Measurements from ENCODE around the gene HES2.

Gene HES2, protein sequence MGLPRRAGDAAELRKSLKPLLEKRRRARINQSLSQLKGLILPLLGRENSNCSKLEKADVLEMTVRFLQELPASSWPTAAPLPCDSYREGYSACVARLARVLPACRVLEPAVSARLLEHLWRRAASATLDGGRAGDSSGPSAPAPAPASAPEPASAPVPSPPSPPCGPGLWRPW

DNA sequence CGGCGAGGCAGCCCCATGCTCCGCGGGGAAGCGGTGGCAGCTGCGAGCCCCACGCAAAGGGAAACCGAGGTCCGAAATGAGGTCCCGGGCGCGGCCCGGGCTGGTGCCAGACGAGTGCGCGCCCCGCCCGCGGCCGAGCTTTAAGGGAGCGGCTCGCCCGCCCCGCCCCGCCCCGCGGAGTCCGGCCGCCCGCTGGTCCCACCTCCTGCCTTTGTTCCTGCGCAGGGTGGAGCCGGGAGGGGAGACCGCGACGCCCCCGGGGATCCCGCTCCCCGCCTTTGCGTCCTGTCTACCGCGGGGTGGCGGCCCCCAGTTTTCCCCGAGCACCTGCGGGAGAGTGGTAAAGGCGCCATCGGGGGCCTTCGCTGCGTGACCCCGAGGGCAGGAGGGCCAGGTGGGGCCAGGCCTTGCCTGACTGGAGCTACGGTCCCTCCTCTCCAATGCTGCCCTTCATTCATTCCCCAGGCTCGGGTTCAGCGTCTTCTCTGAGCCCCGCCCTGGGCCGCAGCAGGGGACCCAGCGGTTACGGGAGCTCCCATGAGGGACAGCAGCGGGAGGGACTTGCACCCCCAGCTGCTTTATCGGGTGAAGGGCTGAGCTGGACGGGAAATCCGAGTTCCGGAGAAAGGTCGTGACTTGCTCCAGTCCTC, at the start of gene HES2:
TSS of gene HES2 (minus strand) at position 116 of the 650 bp plus-strand sequence. CDS start at position 17, 99 bp downstream.
- Histone ChIP-seq H3K9me3 (ENCODE audit: insufficient read depth, low read length) (no peaks in the 10 kb centered on the region), H3K4me3 (ENCODE audit: insufficient read length, low read depth) (no peak within 1 kb of the TSS), H3K27me3 (ENCODE audit: insufficient read depth, insufficient read length) (peaks cover 89% of the 10 kb centered on the region), H3K9ac (ENCODE audit: insufficient read length, low read depth) (no peak within 1 kb of the TSS), H3K36me3 (ENCODE audit: insufficient read depth, insufficient read length, low read length) (no peaks in the 10 kb centered on the region), H3K4me1 (ENCODE audit: insufficient read depth, insufficient read length) (no peaks in the 10 kb centered on the region)
- no peak for TF ChIP-seq SUZ12 (IDR thresholded peaks at IDR 0.05; ENCODE audit: extremely low read depth, insufficient read depth, insufficient read length)
- TF ChIP-seq YY1 (IDR thresholded peaks at IDR 0.05; ENCODE audit: insufficient read depth, insufficient read length) = no peak
- no peak for TF ChIP-seq ZNF274 (IDR thresholded peaks at IDR 0.05; ENCODE audit: low read depth, low read length)
- no peak for DNase-seq (ENCODE audit: low read depth, low spot score)

DNA sequence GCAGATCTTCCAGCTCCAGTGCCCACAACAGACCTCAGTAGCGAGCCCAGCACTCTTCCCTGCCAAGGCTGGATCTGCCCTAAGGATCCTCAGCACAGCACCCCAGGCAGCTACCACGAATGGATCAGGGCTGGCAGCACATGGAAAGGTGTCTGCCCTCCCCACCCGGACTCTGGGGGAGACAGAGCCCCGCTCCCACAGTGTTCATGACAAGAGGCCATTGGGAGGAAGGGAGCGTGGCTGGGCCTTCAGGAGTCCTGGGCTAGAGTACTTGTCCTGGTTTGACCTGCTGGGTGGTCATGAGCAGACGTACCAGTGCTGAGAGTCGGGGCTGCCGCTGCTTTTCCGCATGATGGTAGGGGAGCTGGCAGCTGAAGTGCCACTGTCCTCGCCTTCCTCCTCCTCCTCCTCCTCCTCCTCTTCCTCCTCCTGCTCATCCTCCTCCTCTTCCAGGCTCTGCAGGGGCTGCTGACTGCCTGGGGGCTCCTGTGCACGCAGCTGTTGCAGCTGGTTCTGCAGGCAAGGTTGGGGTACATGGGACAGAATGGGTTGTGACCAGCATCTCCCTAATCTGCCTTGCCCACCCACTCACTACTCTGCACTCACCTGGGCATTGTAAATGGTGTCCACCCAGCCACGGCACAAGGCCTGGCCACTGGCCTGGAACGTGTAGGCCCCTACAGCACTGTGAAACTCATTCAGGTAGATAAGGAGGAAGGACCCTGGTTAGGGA, 49.2 kb upstream of the HES2 start:
- no peaks in the 10 kb centered on the region for H3K27me3 ChIP-seq (ENCODE audit: insufficient read depth, insufficient read length)
- no peaks in the 10 kb centered on the region for H3K9me3 ChIP-seq (ENCODE audit: insufficient read depth, low read length)
- DNase-seq (ENCODE audit: low read depth, low spot score) = no peak
- H3K4me1 ChIP-seq (ENCODE audit: insufficient read depth, insufficient read length) = peaks cover 4% of the 10 kb centered on the region
- no peak for TF ChIP-seq SUZ12 (IDR thresholded peaks at IDR 0.05; ENCODE audit: extremely low read depth, insufficient read depth, insufficient read length)
- TF ChIP-seq YY1 (IDR thresholded peaks at IDR 0.05; ENCODE audit: insufficient read depth, insufficient read length) = no peak
- no peak for TF ChIP-seq ZNF274 (IDR thresholded peaks at IDR 0.05; ENCODE audit: low read depth, low read length)
- H3K36me3 ChIP-seq (ENCODE audit: insufficient read depth, insufficient read length, low read length) = peaks cover 79% of the 10 kb centered on the region
- H3K4me3 ChIP-seq (ENCODE audit: insufficient read length, low read depth) = no peak overlapping the region
- no peak overlapping the region for H3K9ac ChIP-seq (ENCODE audit: insufficient read length, low read depth)

DNA sequence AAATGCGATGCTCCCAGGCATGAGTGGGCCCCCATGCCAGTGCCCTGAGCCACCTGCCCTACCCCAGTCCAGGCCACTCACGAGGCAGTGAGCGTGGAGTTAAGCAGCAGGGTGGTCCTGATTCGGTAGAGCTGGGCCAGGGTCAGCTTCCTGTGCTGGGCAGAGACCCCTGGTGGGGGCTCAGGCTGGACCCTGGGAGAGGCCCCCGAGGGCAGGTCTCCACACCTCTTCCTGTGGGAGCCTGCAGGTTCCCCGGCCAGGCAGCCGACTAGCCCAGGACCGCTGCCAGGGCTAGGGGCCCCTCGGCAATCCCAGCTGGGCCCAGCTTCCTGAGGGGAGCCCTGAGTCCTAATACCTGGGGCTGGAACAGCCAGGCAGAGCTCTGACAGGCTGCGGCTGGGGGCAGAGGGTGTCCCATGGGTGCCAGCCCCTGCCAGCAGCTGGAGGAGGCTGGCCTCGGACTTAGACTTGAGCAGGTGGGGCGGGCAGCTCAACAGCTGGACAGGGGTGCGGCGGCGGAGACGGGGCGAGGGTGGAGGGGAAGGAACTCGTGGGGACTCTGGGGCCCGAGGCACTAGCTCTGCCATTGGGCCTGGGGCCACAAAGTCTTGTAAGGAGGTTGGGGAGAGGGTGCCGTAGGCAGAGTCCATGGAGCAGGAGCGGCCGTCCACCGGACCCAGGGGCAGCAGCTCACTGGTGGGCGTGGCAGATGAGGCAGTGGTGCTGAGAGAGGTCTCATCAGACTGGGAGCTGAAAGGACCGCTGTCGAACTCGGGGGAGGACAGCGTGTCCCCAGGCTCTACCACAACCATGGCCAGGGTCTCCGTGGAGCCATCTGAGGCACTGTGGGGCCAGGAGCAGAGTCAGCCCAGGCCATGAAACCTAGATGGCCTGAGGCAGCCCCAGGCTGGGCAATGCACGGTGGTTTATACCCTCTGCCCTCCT, 48.3 kb upstream of the HES2 start:
- Histone ChIP-seq H3K4me3 (ENCODE audit: insufficient read length, low read depth) (no peak overlapping the region), H3K4me1 (ENCODE audit: insufficient read depth, insufficient read length) (peaks cover 4% of the 10 kb centered on the region), H3K27me3 (ENCODE audit: insufficient read depth, insufficient read length) (no peaks in the 10 kb centered on the region), H3K9me3 (ENCODE audit: insufficient read depth, low read length) (no peaks in the 10 kb centered on the region), H3K9ac (ENCODE audit: insufficient read length, low read depth) (no peak overlapping the region), H3K36me3 (ENCODE audit: insufficient read depth, insufficient read length, low read length) (peaks cover 75% of the 10 kb centered on the region)
- no peak for DNase-seq (ENCODE audit: low read depth, low spot score)
- TF ChIP-seq YY1 (IDR thresholded peaks at IDR 0.05; ENCODE audit: insufficient read depth, insufficient read length) (no peak), ZNF274 (IDR thresholded peaks at IDR 0.05; ENCODE audit: low read depth, low read length) (no peak), SUZ12 (IDR thresholded peaks at IDR 0.05; ENCODE audit: extremely low read depth, insufficient read depth, insufficient read length) (no peak)

DNA sequence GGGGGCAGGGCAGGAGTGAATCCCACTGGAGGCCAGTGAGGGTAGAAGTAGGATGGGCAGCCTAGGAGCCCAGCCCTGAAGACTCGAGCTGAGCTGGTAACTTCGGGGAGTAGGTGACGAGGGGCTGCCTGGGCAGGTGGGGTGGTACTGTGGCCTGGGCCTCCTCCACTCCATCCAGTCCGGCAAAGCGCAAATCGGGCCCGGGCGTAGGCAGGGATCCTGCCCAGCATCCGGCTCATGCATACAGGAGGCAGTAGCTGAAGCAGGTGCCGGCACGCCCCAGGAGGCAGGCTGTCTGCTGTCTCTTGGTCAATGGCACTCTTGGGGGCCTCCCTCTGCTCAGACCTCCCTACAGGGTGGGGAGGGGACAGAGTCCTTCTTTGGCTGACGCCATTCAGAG, 47.5 kb upstream of the HES2 start:
- H3K27me3 ChIP-seq (ENCODE audit: insufficient read depth, insufficient read length) = no peaks in the 10 kb centered on the region
- peaks cover 75% of the 10 kb centered on the region for H3K36me3 ChIP-seq (ENCODE audit: insufficient read depth, insufficient read length, low read length)
- no peaks in the 10 kb centered on the region for H3K9me3 ChIP-seq (ENCODE audit: insufficient read depth, low read length)
- no peak for DNase-seq (ENCODE audit: low read depth, low spot score)
- H3K4me1 ChIP-seq (ENCODE audit: insufficient read depth, insufficient read length) = peaks cover 4% of the 10 kb centered on the region
- H3K9ac ChIP-seq (ENCODE audit: insufficient read length, low read depth) = peak overlapping the region; percentile 1
- H3K4me3 ChIP-seq (ENCODE audit: insufficient read length, low read depth) = no peak overlapping the region
- TF ChIP-seq ZNF274 (IDR thresholded peaks at IDR 0.05; ENCODE audit: low read depth, low read length) (no peak), SUZ12 (IDR thresholded peaks at IDR 0.05; ENCODE audit: extremely low read depth, insufficient read depth, insufficient read length) (no peak), YY1 (IDR thresholded peaks at IDR 0.05; ENCODE audit: insufficient read depth, insufficient read length) (no peak)

DNA sequence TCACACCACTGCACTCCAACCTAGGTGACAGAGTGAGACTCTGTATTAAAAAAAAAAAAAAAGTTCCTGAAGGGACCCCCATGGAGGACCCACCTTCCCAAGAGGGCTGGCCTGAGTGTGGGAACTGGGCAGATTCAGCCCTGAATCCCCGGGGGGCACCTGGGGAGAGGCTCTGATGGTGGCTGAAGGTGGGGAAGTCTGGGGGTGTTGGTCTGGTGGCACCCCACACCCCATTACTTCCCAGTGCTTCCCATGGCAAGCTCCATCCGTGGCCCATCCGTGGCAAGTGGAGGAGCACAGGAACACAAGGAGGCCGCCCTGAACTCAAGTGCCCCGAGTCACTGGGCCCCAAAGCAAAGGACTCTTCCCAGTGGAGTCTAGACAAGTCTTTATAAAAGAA, 47.0 kb upstream of the HES2 start:
- Histone ChIP-seq H3K4me3 (ENCODE audit: insufficient read length, low read depth) (no peak overlapping the region), H3K36me3 (ENCODE audit: insufficient read depth, insufficient read length, low read length) (peaks cover 75% of the 10 kb centered on the region), H3K4me1 (ENCODE audit: insufficient read depth, insufficient read length) (peaks cover 1% of the 10 kb centered on the region), H3K27me3 (ENCODE audit: insufficient read depth, insufficient read length) (no peaks in the 10 kb centered on the region), H3K9me3 (ENCODE audit: insufficient read depth, low read length) (no peaks in the 10 kb centered on the region), H3K9ac (ENCODE audit: insufficient read length, low read depth) (no peak overlapping the region)
- TF ChIP-seq SUZ12 (IDR thresholded peaks at IDR 0.05; ENCODE audit: extremely low read depth, insufficient read depth, insufficient read length) (no peak), ZNF274 (IDR thresholded peaks at IDR 0.05; ENCODE audit: low read depth, low read length) (no peak), YY1 (IDR thresholded peaks at IDR 0.05; ENCODE audit: insufficient read depth, insufficient read length) (no peak)
- DNase-seq (ENCODE audit: low read depth, low spot score) = no peak

DNA sequence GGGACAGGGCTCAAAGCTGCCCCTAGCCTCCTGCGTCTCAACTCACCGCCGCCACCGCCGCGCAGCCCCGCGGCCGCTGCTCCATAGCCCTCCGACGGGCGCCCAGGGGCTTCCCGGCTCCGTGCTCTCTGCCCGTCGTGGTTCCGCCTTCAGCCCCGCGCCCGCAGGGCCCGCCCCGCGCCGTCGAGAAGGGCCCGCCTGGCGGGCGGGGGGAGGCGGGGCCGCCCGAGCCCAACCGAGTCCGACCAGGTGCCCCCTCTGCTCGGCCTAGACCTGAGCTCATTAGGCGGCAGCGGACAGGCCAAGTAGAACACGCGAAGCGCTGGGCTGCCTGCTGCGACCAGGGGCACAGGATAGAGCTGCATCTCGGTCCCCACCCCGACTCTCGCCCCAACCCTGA, 46.3 kb upstream of the HES2 start, which contains the start of gene TNFRSF25:
TSS of gene TNFRSF25 (minus strand) at position 151 of the 400 bp plus-strand sequence. CDS start at position 85, 66 bp downstream.
- no peak for DNase-seq (ENCODE audit: low read depth, low spot score)
- H3K4me1 ChIP-seq (ENCODE audit: insufficient read depth, insufficient read length) = no peaks in the 10 kb centered on the region
- H3K4me3 ChIP-seq (ENCODE audit: insufficient read length, low read depth) = no peak within 1 kb of the TSS
- H3K27me3 ChIP-seq (ENCODE audit: insufficient read depth, insufficient read length) = no peaks in the 10 kb centered on the region
- H3K9ac ChIP-seq (ENCODE audit: insufficient read length, low read depth) = no peak within 1 kb of the TSS
- no peaks in the 10 kb centered on the region for H3K9me3 ChIP-seq (ENCODE audit: insufficient read depth, low read length)
- TF ChIP-seq YY1 (IDR thresholded peaks at IDR 0.05; ENCODE audit: insufficient read depth, insufficient read length) (no peak), SUZ12 (IDR thresholded peaks at IDR 0.05; ENCODE audit: extremely low read depth, insufficient read depth, insufficient read length) (no peak), ZNF274 (IDR thresholded peaks at IDR 0.05; ENCODE audit: low read depth, low read length) (no peak)
- H3K36me3 ChIP-seq (ENCODE audit: insufficient read depth, insufficient read length, low read length) = peaks cover 77% of the 10 kb centered on the region

Data from NT2/D1 (cell line).